GM21423 (cell line): ENCODE data around the gene DGUOK.
A peak's percentile ranks its signal among the peaks of the same experiment; 100 is the strongest.

ENCODE experiments used
- ATAC-seq: cut with Tn5 transposase; IDR thresholded peaks from one replicate; pipeline ENCODE4 v1.9.1; 2021; ENCODE audit warnings: mild to moderate bottlenecking, moderate library complexity; ENCODE audit not compliant: unreplicated experiment

The DGUOK gene

DNA sequence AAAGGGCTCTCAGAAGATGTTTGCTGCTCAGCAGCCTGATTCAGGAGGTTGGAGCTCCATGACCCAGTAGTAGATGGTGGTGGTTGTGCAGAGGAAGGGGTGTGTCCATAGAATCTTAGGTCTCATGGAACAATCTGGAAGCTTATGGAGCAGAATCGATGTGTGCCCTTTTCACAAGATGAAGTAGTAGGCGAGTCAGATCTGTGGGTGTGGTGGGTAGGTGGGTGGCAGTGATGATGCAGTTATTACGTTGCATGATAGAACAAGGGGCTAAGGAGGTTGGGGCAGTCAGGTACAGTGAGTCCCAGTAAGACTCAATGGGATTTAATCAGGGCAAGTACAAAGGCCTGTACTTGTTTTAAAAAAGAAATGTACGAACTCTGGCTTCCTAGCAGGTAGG lies 67.1 kb downstream of the DGUOK start:
- no peak for ATAC-seq

GRCh38 chr2:73994178-73994831 lies 67.6 kb downstream of the DGUOK start:
- ATAC-seq: no peak

DNA sequence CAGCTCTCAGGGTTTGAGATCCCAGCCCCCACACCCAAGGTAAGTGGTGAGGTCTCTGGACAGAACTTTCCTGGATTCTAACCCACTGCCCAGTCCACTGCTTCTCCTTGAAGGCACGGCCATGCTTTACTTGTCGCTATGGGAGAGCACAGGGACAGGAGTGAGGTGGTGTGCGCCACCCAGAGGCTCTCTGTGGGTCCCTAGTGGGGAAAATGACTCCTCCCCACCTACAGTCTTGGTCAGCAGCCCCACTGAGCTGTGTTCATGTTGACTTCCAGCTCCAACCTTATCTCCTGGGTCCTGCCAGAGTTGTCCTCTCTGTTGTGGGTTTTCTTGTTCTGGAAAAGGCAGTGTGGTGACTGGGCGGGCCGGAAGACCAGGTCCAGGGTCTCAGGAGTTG lies 69.1 kb downstream of the DGUOK start:
- ATAC-seq: no peak

DNA sequence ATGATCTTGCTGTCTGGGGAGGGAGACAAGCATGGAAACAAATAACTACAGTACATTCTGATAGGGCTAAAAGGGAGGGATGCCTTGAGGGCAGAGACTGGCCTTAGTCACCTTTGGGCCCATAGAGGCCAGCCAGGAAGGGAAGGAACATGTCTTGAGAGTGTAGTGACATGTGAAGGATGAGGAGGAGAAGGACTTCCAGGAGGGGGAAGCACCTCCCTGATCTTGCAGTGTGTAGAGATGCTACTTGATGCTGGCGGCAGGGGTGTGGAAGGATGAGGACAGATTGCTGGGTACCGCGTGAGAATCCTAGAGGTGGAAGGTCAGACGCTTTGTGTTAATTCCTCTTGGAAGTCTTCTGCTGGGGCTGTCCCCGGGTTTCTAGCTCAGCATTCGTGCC lies 71.1 kb downstream of the DGUOK start:
- no peak for ATAC-seq

DNA sequence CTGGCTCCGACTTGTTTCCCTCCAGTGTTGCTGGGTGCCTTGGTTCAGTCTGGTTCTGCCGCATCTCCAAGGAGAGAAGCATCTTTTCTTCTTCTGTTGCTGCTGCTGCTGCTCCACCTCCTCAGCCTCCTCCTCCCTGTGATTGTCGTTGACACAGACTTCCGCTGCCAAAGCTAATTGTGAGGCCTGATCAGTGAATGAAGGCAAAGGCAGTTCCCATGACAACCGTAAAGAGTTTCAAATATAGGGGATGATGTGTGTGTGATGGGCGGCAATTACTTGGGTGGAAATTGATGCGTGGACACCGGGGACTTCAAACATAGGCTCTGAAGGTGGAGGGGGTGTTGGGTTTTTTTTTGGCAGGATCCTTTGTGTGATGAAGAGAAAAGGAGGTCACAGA lies 71.8 kb downstream of the DGUOK start:
- no peak for ATAC-seq

- no peak for ATAC-seq
Observed at GRCh38 chr2:73998933-73999332, 72.3 kb downstream of the DGUOK start.

GRCh38 chr2:73999881-74000597 lies 73.4 kb downstream of the DGUOK start:
- ATAC-seq: no peak

DNA sequence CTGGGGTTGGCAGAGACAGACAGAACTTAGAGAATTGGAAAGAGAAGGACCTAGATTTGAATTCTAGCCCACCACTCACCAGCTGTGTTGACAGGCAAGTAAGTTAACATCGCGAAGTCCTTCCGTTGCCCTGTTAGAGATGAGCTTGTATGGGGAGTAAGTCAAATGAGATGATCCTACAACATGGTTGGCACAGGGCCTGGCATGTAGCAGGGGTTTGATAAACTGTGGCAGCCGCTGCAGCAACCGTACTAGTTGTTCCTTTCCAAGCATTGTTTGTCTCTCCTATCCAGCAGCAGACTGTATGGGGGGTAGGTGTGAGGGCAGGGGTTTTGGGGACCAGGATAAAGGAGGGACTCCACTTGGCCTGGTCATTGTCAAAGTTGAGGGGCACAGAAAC lies 74.0 kb downstream of the DGUOK start:
- no peak for ATAC-seq

GRCh38 chr2:74001121-74001520 lies 74.4 kb downstream of the DGUOK start:
- ATAC-seq: no peak

- peak; percentile 46 for ATAC-seq
Observed at GRCh38 chr2:74001781-74002504, 75.3 kb downstream of the DGUOK start.

- peak; percentile 89 for ATAC-seq
Observed at GRCh38 chr2:74002505-74003421, 76.1 kb downstream of the DGUOK start.

DNA sequence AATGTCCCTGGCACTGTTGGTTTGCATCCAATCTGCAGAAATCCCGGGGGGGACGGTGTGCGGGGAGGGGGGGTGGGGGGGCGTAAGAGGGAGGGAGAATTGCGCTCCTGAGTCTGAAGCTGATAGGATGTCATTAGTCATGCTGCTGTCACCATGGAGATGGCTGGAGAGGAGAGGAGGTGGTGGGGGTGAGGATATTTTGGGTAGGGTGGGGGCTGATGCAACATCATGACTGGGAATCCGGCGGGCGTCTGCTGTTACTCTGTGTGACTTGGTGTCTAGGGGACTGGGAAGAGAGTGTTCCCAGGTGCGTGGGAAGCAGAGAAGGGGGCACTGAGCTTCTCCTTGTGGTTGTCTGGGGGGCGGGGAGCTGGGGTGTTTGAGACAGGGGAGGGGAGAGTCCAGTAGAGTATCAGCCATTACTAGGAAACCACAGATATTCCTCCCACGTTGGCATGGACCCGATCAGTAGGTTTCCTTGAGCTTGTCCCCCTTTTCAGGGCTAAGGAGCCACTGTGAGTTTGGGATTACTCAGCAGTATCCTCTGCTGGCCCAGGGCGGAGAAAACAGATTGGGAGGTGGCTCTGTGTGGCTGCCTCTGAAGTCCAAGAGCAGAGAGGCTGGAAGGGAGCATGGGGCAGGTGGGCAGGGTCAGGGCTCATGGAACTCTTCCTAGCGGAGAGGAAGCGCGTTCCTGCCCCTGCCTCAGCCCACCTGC lies 77.0 kb downstream of the DGUOK start:
- no peak for ATAC-seq

DNA sequence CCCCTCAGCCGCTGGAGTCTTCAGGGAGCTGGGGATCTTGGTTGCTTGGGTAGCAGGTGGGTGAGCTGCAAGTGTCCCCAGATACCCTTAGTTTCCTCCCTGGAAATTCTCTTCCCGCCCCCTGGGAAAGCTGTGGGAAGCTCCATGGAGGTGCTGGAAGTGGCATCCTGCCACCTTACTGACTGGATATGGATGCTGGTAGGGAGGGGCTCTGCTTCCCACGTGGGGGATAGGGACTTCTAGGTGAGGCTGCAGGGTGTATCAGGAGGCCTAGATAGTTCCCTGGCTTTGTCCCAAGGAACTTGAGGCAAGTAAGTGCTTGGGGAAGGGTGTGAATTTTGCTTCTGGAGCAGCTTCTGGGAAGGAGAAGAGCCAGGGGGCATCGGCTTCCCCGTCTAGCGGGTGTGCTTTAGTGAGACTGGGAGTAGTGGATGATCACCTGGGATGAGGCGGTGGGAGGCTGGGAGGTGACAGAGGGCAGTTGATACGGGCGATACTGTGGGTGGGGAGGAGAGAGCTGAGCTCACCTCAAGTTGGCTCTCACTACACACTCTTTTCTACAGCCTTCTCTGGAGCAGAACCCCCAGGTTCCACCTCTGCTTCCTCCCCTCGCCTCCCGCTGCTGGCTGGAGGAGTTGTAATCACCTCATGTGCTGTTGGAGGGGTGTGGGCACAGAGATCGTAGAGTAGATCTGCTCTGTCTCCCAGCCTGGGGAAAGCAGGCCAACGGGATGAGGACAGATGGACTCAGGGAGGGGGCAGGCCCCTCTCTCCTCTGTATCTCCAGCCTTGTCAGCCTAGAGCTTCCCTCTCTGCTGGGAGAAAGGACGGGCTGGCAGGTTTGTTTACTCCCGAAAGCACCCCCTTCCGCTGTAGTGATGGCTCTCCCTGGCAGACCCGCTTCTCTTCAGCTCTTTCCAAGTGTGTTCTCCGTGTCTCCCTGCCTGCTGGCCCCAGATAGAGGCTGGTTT lies 77.8 kb downstream of the DGUOK start:
- ATAC-seq: no peak

DNA sequence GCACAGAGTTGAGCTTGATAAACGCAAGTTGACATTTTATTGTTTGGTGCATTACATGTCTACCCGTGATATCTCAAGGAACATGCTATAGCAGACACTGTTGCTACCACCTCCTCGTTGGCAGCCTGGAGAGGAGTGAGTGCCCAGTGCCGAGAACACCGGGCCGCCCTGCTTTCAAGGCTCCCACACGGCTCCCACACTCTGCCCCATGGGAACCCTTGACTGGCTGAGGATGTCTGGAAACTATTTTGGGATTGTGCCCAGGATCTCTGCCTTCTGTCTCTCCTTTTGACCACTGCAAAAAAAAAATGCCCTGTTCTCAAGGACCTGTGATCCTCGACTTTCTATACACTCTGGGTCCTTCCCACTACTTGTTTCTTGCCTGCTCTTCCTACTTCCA lies 79.1 kb downstream of the DGUOK start:
- ATAC-seq: no peak

- ATAC-seq: no peak
Observed at GRCh38 chr2:74006459-74006858, 79.8 kb downstream of the DGUOK start.

DNA sequence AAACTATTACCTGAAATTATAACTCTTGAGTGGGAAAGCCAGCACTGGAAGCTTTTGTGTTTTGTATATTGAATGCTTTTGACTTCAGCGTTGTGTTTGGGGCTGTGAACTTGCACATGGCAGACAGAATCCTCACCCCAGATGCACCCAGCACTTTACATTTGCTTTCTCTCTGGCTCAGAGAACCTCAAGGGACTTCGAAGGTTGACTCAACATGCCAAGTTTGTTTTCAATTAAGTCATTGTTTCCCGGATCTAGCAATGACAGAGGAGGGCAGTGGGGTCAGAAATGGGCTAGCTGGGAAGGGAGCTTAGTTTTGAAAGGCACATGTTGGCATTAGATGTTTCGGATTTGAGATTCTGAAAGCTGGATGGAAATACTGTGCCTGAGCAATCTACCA lies 80.4 kb downstream of the DGUOK start:
- ATAC-seq: no peak

DNA sequence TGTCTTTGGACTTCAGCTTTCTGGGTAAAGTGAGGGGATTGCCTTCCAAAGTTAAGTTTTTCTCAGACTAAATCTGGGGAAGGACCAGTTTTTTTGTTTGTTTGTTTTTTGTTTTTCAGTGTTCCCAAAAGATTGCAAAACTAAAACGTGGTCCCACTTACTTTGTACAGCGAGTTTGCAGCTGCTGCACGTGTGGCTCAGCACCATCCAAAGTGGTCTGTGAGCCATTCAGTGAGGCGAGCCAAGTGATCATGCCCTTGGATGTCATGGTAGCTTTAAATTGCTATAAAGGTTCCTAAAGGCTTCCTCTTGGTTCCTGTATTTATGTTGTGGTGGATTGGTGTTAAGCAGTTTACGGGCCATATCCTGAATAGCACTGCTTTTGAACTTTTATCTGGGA lies 81.0 kb downstream of the DGUOK start:
- ATAC-seq: no peak
